OCI-LY7 (cell line): ENCODE data around the gene ST7L. TPM values are rescaled to one million over a fixed set of nuclear protein-coding genes. Genes with fewer than 3 reads are reported as not detected.

Experiments
- BruUV-seq: library from RNA; stranded (reverse); fragments of 400-500 nt; replicated peaks from 2 replicates; lab custom pipeline; 2021; lab: Mats Ljungman, UMichigan
- CTCF ChIA-PET: fragments of 300-600 bp; sonication (Branson Sonifier 250); formaldehyde crosslinking; loops from one replicate; lab custom pipeline; 2022; ENCODE audit warnings: antibody characterized with exemption; ENCODE audit not compliant: unreplicated experiment; lab: Charles Lee
- POLR2A ChIA-PET: fragments of 300-600 bp; sonication (Branson Sonifier 250); formaldehyde crosslinking; loops from one replicate; lab custom pipeline; 2022; ENCODE audit warnings: antibody characterized with exemption; lab: Charles Lee
- DNase-seq: peaks from one replicate; pipeline ENCODE4 v3.0.0-alpha.2; 2015; ENCODE audit warnings: low spot score
- H2AFZ ChIP-seq: fragments of 200-600 bp; sonication (generic), shearing (Covaris generic); 2 replicates; pipeline ENCODE4 v1.6.1; 2014; ENCODE audit warnings: mild to moderate bottlenecking, antibody characterized with exemption, low read length, moderate library complexity
- H3K27ac ChIP-seq: fragments of 200-600 bp; sonication (generic); 2 replicates; pipeline ENCODE4 v1.5.1; 2014; ENCODE audit warnings: mixed run types, low read depth, mild to moderate bottlenecking, moderate library complexity, low read length, inconsistent platforms; ENCODE audit not compliant: poor library complexity, severe bottlenecking
- H3K36me3 ChIP-seq: fragments of 200-600 bp; sonication (generic); 2 replicates; pipeline ENCODE4 v1.6.1; 2014; ENCODE audit warnings: mild to moderate bottlenecking, antibody characterized with exemption, low read length, moderate library complexity, mixed read lengths; ENCODE audit not compliant: insufficient read depth
- H3K4me1 ChIP-seq: fragments of 200-600 bp; sonication (generic); 2 replicates; pipeline ENCODE4 v1.5.1; 2014; ENCODE audit warnings: mild to moderate bottlenecking, low read length; ENCODE audit not compliant: insufficient read depth, poor library complexity, severe bottlenecking
- H3K4me2 ChIP-seq: fragments of 200-600 bp; sonication (generic); 2 replicates; pipeline ENCODE4 v1.6.1; 2014; ENCODE audit warnings: mild to moderate bottlenecking, low read length
- H3K4me3 ChIP-seq: fragments of 200-600 bp; sonication (generic); 2 replicates; pipeline ENCODE4 v1.5.1; 2014; ENCODE audit warnings: mild to moderate bottlenecking, low read depth, low read length; ENCODE audit not compliant: poor library complexity, severe bottlenecking
- H3K79me2 ChIP-seq: fragments of 200-600 bp; sonication (generic); 2 replicates; pipeline ENCODE4 v1.6.1; 2016; ENCODE audit warnings: low read depth, mild to moderate bottlenecking, low read length, moderate library complexity, mixed read lengths; ENCODE audit not compliant: insufficient read depth
- H3K9me2 ChIP-seq: fragments of 200-600 bp; sonication (generic); 2 replicates; pipeline ENCODE4 v1.6.1; 2016; ENCODE audit warnings: mild to moderate bottlenecking, low read length, mixed read lengths; ENCODE audit not compliant: insufficient read depth
- H3K9me3 ChIP-seq: fragments of 200-600 bp; sonication (generic); 2 replicates; pipeline ENCODE4 v1.6.1; 2014; ENCODE audit warnings: mild to moderate bottlenecking, mixed run types, low read length, mixed read lengths
- H4K20me1 ChIP-seq: fragments of 200-600 bp; sonication (generic); 2 replicates; pipeline ENCODE4 v1.6.1; 2014; ENCODE audit warnings: mild to moderate bottlenecking, antibody characterized with exemption, low read length, moderate library complexity, mixed read lengths; ENCODE audit not compliant: insufficient read depth
- CTCF ChIP-seq: fragments of 200-600 bp; sonication (generic); conservative IDR thresholded peaks from 2 replicates; pipeline ENCODE4 v1.5.1; 2014; ENCODE audit warnings: mild to moderate bottlenecking, antibody characterized with exemption, low read length, moderate library complexity, mixed read lengths
- EZH2phosphoT487 ChIP-seq: fragments of 200-600 bp; sonication (generic); IDR thresholded peaks from 2 replicates; pipeline ENCODE4 v1.6.1; 2018; ENCODE audit warnings: low read depth, borderline replicate concordance, mild to moderate bottlenecking, mixed run types, antibody characterized with exemption, low read length, moderate library complexity, mixed read lengths
- intact Hi-C: fragments of 100-400 bp; cut with micrococcal nuclease; formaldehyde crosslinking; loops from one replicate; pipeline ENCODE4 v1.10.0; 2022; ENCODE audit not compliant: unreplicated experiment
- total RNA-seq, 2 experiments: library from RNA; depleted of rRNA in 1 of 2; stranded (reverse); fragments of >200 nt in 1 of 2; shearing (Covaris generic) in 1 of 2; gene quantifications; 2 replicates each; pipeline ENCODE4 v1.2.3, GENCODE V29; 2014 to 2022

Gene ST7L
- total RNA-seq, 2 experiments from 2014 or later, result 20.2 to 22.8 TPM

GRCh38 chr1:112505878-112506277 is 113.1 kb downstream of the ST7L start:
- intact Hi-C loops, result loop anchor here (2.0 kb wide), 1 partner anchor 115 kb away; no protein-coding TSS in a partner anchor
- Histone ChIP-seq H3K9me2 (no peaks in the 10 kb centered on the region), H3K4me3 (no peak overlapping the region), H3K36me3 (no peaks in the 10 kb centered on the region), H3K4me1 (peaks cover 42% of the 10 kb centered on the region), H3K79me2 (no peaks in the 10 kb centered on the region), H3K9me3 (no peaks in the 10 kb centered on the region), H2AFZ (no peak overlapping the region), H3K4me2 (peak overlapping the region; percentile 63), H4K20me1 (no peaks in the 10 kb centered on the region), H3K27ac (peak overlapping the region; percentile 51)
- no TSS peak for BruUV-seq
- no peak for TF ChIP-seq EZH2phosphoT487
- no peak for TF ChIP-seq CTCF
- DNase-seq, result peak; percentile 77
- ChIA-PET POLR2A (interaction anchor here (0.5 to 2.0 kb wide), 6 partner anchors 11 to 746 kb away, joined by 3 to 6 read pairs (median 4); no protein-coding TSS in a partner anchor), CTCF (interaction anchor here (1.0 to 1.2 kb wide), 2 partner anchors 18 to 112 kb away, joined by 3 to 4 read pairs; no protein-coding TSS in a partner anchor)

- Histone ChIP-seq H3K36me3 (no peaks in the 10 kb centered on the region), H3K4me2 (peak overlapping the region; percentile 63), H3K4me3 (no peak overlapping the region), H3K27ac (peak overlapping the region; percentile 41), H4K20me1 (no peaks in the 10 kb centered on the region), H3K4me1 (peaks cover 42% of the 10 kb centered on the region), H3K9me3 (no peaks in the 10 kb centered on the region), H3K79me2 (no peaks in the 10 kb centered on the region), H2AFZ (no peak overlapping the region), H3K9me2 (no peaks in the 10 kb centered on the region)
- TF ChIP-seq CTCF (no peak; the same call in 1 of the 2 replicates), EZH2phosphoT487 (no peak)
- ChIA-PET POLR2A (interaction anchor here (0.6 to 2.0 kb wide), 6 partner anchors 10 to 99 kb away, joined by 3 to 6 read pairs (median 4); no protein-coding TSS in a partner anchor), CTCF (interaction anchor here (1.0 to 1.2 kb wide), 2 partner anchors 18 to 111 kb away, joined by 3 to 4 read pairs; no protein-coding TSS in a partner anchor)
- no TSS peak for BruUV-seq
- no peak for DNase-seq
- intact Hi-C loops, result no loop called here
Observed at GRCh38 chr1:112505400-112505785, 113.5 kb downstream of the ST7L start.

GRCh38 chr1:112504661-112505399 is 114.1 kb downstream of the ST7L start:
- POLR2A ChIA-PET, result interaction anchor here (0.6 to 2.0 kb wide), 6 partner anchors 12 to 114 kb away, joined by 3 to 9 read pairs (median 4); no protein-coding TSS in a partner anchor
- Histone ChIP-seq H3K4me2 (peak overlapping the region; percentile 63), H4K20me1 (no peaks in the 10 kb centered on the region), H3K4me3 (no peak overlapping the region), H3K9me3 (no peaks in the 10 kb centered on the region), H3K36me3 (no peaks in the 10 kb centered on the region), H2AFZ (no peak overlapping the region), H3K79me2 (no peaks in the 10 kb centered on the region), H3K27ac (peak overlapping the region; percentile 41), H3K9me2 (no peaks in the 10 kb centered on the region), H3K4me1 (peaks cover 42% of the 10 kb centered on the region)
- intact Hi-C loops, result no loop called here
- no TSS peak for BruUV-seq
- DNase-seq, result peak; percentile 22
- TF ChIP-seq EZH2phosphoT487 (no peak), CTCF (peak; percentile 37; the same call in 1 of the 2 replicates)
- CTCF ChIA-PET, result interaction anchor here (1.2 kb wide), 1 partner anchor 17 kb away, joined by 3 read pairs; no protein-coding TSS in a partner anchor
